KOPT-K1 (cell line): ENCODE data around the gene NEDD4L.

ENCODE experiments used
- H3K27ac ChIP-seq: fragments of 200-600 bp; sonication (generic); 2 replicates; pipeline ENCODE4 v1.5.1; 2016; ENCODE audit warnings: antibody characterized with exemption, mild to moderate bottlenecking, low read depth, low read length; ENCODE audit not compliant: poor library complexity, severe bottlenecking
- H3K36me3 ChIP-seq: fragments of 200-600 bp; sonication (generic); 2 replicates; pipeline ENCODE4 v1.5.1; 2017; ENCODE audit warnings: antibody characterized with exemption, mild to moderate bottlenecking, low read length, moderate library complexity; ENCODE audit not compliant: insufficient read depth
- H3K9me3 ChIP-seq: fragments of 200-600 bp; sonication (generic); 2 replicates; pipeline ENCODE4 v1.5.1; 2017; ENCODE audit warnings: antibody characterized with exemption, low read length, mild to moderate bottlenecking; ENCODE audit not compliant: insufficient read depth, poor library complexity, severe bottlenecking

Gene NEDD4L

DNA sequence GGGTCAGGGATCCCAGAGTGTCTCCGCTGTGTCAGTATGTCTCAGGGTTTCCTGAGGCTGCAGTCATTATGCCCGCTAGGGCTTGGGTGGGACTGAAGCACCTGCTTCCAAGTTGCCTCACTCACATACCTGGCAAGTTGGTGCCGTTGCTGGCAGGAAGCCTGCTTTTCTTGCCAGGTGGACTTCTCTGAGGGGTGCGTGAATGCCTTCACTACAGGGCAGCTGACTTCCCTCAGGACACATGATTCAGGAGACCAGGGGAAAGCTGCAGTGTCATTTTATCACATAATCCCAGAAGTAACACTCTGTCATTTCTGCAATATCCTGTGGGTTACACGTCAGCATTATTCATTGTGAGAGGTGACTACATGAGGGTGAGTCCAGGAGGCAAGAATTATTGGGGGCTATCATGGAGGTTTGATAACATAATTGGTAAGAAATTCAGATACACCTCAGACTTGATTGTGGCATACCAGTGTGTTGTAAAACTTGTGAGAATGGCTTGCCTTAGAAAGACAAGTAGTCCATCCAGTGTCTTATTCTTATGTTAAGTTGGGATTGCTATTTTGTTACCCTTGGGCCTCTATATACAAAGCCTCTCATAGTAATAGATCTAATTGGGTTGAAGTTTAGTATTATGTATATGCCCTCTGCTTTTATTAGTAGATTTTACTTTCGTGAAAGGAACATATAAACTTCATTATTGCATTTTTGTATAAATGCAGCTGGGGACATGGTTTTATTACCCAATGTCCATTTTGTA lies 44.1 kb downstream of the NEDD4L start:
- Histone ChIP-seq H3K9me3 (peaks cover 7% of the 10 kb centered on the region), H3K36me3 (no peaks in the 10 kb centered on the region), H3K27ac (no peak overlapping the region)

DNA sequence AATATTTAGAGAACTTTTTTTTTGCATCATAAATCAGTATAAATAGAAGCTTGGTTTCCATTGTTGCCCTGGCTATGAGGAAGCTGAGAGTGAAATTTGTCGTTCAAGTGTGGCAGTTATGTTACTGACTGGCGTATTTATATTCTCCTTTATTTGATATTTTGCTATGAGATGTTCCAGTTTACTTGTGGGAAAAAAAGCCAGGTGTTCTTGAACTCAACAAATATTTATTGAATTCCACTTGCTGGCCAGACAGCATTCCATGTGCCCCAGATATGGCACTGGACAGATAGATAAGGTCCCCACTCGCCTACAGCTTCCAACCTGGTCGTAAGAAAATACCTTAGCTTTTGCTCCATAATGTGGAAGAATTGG lies 44.7 kb downstream of the NEDD4L start:
- peaks cover 7% of the 10 kb centered on the region for H3K9me3 ChIP-seq
- no peaks in the 10 kb centered on the region for H3K36me3 ChIP-seq
- no peak overlapping the region for H3K27ac ChIP-seq

DNA sequence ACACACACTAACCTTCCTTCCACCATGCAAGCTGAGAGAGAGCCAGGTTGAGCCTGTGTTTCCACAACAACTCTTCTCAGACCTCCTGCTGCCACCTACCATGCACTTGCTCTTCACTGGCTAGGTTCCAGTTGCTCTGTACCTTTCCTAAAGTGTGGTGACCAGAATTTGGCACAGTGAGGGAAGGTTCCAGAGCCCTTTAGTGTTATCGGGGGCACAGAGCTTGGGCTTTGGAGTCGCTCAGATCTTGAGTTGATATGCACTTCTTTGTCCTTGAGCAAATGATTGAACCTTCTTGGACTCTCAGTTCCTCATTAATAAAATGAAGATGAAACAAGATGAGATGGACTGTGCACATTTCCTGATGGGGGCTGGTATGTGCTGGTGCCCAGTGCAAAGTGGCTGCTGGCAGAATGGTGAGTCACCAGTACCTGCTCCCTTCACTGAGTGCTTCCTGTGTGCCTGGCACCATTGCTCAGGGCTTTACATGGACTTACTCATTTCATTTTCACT lies 47.1 kb downstream of the NEDD4L start:
- H3K36me3 ChIP-seq = no peaks in the 10 kb centered on the region

DNA sequence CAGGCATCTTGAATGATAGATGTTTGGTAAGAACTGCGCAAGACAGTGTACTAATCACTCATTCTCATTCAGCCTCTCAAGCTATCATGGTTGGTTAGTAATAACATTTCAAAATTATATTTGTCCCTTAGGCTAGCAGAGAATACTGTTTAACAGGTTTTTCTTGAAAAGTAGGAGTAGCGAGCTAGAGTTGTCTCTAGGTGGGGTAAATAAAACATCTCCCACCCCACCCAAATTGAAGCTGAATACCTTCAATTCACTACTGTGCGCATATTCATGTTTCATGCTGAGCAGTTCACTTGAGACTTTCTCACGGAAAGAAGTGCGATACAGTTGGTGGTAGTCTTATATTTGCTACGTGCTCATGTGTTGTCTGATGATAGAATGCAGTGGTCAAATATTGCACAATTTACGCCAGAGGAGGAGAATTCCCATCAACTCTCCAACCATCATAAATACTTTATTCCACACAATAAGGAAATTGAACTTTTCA lies 49.3 kb downstream of the NEDD4L start:
- no peaks in the 10 kb centered on the region for H3K36me3 ChIP-seq
- no peak overlapping the region for H3K27ac ChIP-seq
- no peaks in the 10 kb centered on the region for H3K9me3 ChIP-seq

More for the DNA sequence above, 47.1 kb downstream of the NEDD4L start:
- Histone ChIP-seq H3K9me3 (peaks cover 7% of the 10 kb centered on the region), H3K27ac (no peak overlapping the region)

DNA sequence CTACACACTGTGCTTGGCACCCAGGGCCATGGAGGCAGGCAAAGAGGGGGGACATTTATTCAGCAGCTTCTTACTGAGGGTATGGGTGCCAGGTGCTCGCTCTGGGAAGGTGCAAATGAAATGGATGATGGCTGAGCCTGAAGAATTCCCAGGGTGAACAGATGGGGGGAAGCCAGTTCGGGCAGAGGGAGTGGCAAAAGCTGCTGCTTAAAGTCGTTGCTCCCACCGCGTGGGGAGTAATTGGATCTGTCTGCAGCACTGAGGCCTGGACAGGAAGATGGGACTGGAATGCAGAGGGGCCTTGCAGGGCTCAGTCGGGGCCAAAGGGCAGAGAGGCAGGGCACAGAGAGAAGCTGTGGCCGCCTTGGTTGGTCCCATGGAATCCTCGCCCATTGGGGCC lies 51.2 kb downstream of the NEDD4L start:
- Histone ChIP-seq H3K9me3 (no peaks in the 10 kb centered on the region), H3K27ac (no peak overlapping the region), H3K36me3 (no peaks in the 10 kb centered on the region)

DNA sequence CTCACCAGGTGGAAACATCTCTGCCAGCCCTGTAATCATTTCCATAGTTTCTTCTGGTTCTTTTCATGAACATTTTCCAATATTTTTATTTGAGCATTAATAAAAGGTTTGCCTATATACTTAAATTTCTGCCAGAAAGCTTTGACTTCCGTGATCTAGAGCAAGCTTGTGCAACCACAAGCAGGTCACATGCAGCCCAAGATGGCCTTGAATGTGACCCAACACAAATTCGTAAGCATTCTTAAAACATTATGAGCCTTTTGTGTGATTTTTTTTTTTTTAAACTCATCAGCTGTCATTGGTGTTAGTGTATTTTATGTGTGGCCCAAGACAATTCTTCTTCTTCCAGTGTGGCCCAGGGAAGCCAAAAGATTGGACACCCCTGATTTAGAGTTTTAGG lies 51.6 kb downstream of the NEDD4L start:
- Histone ChIP-seq H3K27ac (no peak overlapping the region), H3K36me3 (no peaks in the 10 kb centered on the region), H3K9me3 (no peaks in the 10 kb centered on the region)

DNA sequence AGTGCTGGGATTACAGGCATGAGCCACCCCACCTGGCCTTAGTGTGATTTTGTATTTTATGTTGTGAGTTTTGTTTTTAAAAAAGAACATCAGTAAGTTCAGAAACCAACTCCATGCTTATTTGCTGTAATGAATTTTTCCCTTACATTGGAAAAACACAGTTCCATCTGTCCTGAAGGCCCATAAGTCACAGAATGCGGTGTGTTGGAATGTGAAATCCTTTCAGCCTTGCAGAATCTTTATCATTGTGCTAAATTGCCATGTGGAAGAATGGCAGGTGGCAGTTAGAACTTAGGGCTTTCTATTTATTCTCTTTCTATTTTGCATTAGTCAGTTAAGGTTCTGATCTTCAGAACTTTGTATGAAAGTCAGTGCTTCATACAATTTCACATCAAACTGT lies 52.6 kb downstream of the NEDD4L start:
- Histone ChIP-seq H3K9me3 (no peaks in the 10 kb centered on the region), H3K36me3 (no peaks in the 10 kb centered on the region), H3K27ac (no peak overlapping the region)

DNA sequence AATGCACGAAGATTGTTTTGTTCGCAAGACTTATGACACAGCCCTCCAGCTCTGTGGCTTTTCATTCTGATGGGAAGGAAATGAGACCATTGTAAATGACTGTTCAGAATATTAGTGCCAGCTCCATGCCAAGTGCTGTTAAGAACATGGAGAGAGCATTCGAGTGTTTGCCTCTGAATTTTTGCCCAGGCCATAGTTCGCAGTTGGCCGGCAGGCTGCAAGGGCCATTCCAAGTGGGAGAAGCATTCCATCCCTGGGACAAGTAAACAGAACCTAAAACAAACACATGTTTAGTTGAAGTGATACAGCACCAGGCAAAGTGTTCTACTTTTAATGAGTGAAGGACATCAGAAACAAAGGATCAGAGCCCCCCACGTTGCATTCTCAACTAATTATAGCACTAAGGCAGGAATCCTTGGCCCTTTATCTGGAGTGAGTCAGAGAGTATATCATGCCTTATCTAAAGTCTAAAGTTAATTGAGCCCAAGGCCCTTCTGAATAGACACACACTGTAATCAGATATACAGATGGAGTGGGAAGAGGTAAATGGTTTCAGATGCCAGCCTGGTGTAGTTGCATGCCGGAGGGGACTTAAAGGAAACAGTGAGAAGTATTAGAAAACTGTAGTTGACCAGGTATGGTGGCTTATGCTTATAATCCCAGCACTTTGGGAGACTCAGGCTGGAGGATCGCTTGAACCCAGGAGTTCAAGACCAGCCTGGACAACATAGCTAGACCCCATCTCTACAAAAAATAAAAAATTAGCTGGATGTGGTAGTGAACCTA lies 53.3 kb downstream of the NEDD4L start:
- H3K27ac ChIP-seq = no peak overlapping the region

DNA sequence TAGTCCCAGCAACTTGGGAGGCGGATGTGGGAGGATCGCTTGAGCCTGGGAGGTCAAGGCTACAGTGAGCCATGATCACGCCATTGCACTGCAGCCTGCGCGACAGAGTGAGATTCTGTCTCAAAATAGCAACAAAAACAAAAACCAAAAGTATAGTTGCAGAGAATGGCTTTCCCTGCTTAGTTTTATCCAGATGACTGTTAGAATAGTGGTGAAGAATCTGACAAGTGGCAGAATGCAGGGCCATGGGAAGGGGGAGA lies 53.8 kb downstream of the NEDD4L start:
- no peaks in the 10 kb centered on the region for H3K36me3 ChIP-seq
- H3K27ac ChIP-seq = no peak overlapping the region
- H3K9me3 ChIP-seq = no peaks in the 10 kb centered on the region

More for the DNA sequence above, 53.3 kb downstream of the NEDD4L start:
- no peaks in the 10 kb centered on the region for H3K9me3 ChIP-seq
- no peaks in the 10 kb centered on the region for H3K36me3 ChIP-seq

DNA sequence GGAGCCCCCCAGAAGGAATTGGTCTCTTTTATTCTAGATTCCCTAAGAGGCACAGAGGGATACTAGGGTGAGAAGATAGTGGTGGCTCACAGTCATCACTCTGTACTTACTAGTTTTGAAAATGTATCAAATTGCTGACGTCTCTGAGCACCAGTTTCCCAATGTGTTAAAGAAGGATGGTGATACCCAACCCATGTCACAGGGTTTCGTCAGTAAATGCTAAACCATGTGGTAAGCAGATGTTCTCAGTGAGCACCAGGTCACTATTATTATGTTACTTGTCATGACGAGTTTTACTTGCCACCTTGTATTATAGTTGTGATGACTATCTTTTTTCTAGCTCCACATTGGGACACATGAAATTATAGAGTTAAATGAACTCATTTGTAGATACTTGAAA lies 54.7 kb downstream of the NEDD4L start:
- Histone ChIP-seq H3K9me3 (no peaks in the 10 kb centered on the region), H3K36me3 (no peaks in the 10 kb centered on the region), H3K27ac (no peak overlapping the region)

DNA sequence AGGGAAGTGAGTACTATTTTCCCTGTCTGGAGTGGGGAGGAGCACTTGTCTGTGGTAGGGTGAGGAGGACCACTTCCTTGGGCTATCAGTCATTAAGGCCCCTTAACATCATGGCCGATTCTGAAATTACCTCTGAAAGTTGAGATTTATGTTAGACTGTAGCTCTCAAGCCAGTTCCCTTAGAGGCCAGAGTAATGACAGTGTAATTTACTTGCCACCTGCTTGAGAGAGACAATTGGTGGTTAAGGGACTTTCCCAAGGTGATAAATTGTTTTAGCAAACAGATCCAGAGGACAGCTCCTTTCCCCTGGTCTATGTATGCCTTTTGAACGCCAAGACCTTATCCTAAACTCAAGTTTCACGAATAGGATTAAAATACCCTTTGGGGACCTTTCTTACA lies 56.1 kb downstream of the NEDD4L start:
- Histone ChIP-seq H3K9me3 (no peaks in the 10 kb centered on the region), H3K36me3 (no peaks in the 10 kb centered on the region), H3K27ac (no peak overlapping the region)

DNA sequence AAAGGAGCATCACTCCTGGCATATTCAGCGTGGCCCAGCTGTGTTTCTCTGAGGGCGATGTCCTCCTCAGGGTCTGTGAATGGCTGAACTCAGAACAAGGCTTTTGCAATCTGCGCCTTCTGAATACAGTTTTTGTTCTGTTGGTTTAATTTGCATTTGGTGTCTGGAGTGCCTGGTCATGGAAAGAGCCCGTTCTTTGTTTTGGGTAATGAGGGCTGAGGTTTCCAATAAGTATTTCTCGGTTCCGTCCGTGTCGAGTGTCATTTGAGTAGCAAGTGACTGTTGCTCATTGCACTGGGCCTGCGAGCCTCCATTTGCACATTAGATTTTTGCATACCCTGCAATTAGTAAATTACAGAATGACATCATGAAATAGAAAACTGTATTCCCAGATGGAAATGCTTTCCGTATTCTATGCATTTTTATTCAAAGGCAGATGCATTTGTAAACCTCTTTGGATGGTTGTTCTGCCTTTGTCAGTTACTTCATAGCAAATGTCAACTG lies 57.3 kb downstream of the NEDD4L start:
- Histone ChIP-seq H3K9me3 (no peaks in the 10 kb centered on the region), H3K27ac (no peak overlapping the region), H3K36me3 (no peaks in the 10 kb centered on the region)

DNA sequence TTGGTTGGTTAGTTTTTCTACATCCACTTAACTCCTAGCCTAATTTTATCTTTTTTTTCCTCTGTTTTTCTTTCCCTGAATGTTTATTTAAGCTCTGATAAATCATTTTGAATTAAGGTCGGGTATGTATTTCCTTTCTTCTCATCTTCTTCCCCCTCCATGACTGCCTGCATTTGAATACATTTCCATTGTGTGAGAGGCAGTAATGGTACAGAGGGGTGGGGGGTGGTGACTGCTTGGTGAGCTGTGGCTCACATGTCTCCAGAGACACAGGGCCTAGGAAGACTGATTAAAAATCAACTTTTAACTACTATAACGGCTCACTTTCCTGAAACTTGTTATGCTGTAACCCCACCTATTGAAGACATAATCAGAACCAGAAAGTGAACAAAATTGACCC lies 58.0 kb downstream of the NEDD4L start:
- no peaks in the 10 kb centered on the region for H3K36me3 ChIP-seq
- no peaks in the 10 kb centered on the region for H3K9me3 ChIP-seq
- no peak overlapping the region for H3K27ac ChIP-seq

DNA sequence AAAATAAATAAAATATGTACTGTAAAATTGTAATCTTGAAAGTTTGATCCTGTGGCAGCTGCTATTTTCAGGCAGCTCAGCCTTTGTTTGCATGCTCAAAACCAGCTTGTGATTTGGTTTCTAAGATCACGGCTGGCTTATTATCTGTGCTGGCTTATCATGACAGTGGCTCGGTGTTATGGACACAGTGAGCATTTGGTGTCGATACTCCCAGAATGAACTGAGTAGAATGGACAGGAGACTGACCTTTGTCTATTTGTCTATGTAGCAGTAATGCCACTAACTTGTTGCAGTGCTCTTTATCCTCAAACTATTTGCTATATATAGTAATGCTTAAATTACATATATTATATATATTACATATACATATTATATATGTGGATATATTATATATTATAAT lies 58.8 kb downstream of the NEDD4L start:
- Histone ChIP-seq H3K27ac (no peak overlapping the region), H3K9me3 (no peaks in the 10 kb centered on the region)

DNA sequence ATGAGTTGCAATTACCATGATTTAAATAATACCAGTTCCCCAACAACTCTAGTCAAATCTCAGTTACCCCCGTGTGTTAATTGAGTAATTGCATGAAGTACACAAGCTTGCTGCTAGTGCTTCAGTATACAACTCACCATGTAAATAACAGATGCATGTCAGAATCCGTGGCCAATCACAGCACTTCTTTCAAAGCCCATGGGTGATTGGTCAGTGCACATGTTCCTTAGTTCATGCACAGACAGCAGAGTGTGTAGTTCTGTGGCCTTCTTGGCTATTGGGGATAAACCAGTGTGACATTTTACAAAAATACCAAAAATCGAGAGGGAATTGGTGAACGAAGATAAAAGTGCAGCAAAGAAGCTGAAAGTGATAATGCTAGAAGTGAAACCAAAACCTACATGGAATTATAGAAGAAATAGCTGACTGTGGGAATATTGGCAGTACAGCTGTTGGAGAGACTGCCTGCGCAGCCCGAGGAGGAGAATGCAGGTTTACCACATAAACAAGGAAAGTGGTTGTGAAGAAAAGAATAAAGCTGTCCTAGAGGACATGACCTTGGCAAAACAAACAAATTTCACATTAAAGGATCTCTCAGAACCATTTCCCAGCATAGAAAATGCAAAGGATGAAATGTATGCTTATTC lies 59.4 kb downstream of the NEDD4L start:
- H3K27ac ChIP-seq = no peak overlapping the region
- no peaks in the 10 kb centered on the region for H3K9me3 ChIP-seq
- H3K36me3 ChIP-seq = no peaks in the 10 kb centered on the region

More for the DNA sequence above, 58.8 kb downstream of the NEDD4L start:
- H3K36me3 ChIP-seq = no peaks in the 10 kb centered on the region
